ENCODE results near the gene DACH1.

The DACH1 gene

GRCh38 chr13:71399631-71400215 lies 467.3 kb downstream of the DACH1 start:
- no peak for TF ChIP-seq CTCF (IDR thresholded peaks at IDR 0.05; ENCODE audit: low read length, missing control alignments)
- DNase-seq (ENCODE audit: low read depth): no peak
- no peak overlapping the region for H3K4me3 ChIP-seq (replicated peaks; ENCODE audit: low read depth, low read length)

GRCh38 chr13:71396149-71396548 lies 470.9 kb downstream of the DACH1 start:
- no peak overlapping the region for H3K4me3 ChIP-seq (replicated peaks; ENCODE audit: low read depth, low read length)
- no peak for TF ChIP-seq CTCF (IDR thresholded peaks at IDR 0.05; ENCODE audit: low read length, missing control alignments)
- no peak for DNase-seq (ENCODE audit: low read depth)

- no peak overlapping the region for H3K4me3 ChIP-seq (replicated peaks; ENCODE audit: low read depth, low read length)
- TF ChIP-seq CTCF (IDR thresholded peaks at IDR 0.05; ENCODE audit: low read length, missing control alignments): no peak
- peak; percentile 7 for DNase-seq (ENCODE audit: low read depth)
Measured at GRCh38 chr13:71395053-71395452, 472.0 kb downstream of the DACH1 start.

GRCh38 chr13:71394176-71394575 lies 472.8 kb downstream of the DACH1 start:
- DNase-seq (ENCODE audit: low read depth): no peak
- H3K4me3 ChIP-seq (replicated peaks; ENCODE audit: low read depth, low read length): no peak overlapping the region
- no peak for TF ChIP-seq CTCF (IDR thresholded peaks at IDR 0.05; ENCODE audit: low read length, missing control alignments)

Measured in fibroblast of pulmonary artery (primary cell).